HG02981 (cell line): Measurements from ENCODE around the gene C10orf90.
"Not testable (repeated sequence)": the region's sequence is repeated elsewhere in the genome, so short reads cannot be mapped to it uniquely, and the experiment has no call there.

Experiments
- ATAC-seq: cut with Tn5 transposase; IDR thresholded peaks from one replicate; pipeline ENCODE4 v1.9.1; 2021; ENCODE audit warnings: mild to moderate bottlenecking, moderate library complexity; ENCODE audit not compliant: unreplicated experiment

Gene C10orf90

GRCh38 chr10:126558881-126559280 is 111.6 kb downstream of the C10orf90 start:
- ATAC-seq, result no peak

GRCh38 chr10:126551202-126551601 is 119.3 kb downstream of the C10orf90 start:
- ATAC-seq, result no peak

GRCh38 chr10:126550586-126550985 is 119.9 kb downstream of the C10orf90 start:
- not testable (repeated sequence) for ATAC-seq

GRCh38 chr10:126549344-126549743 is 121.1 kb downstream of the C10orf90 start:
- ATAC-seq, result no peak

DNA sequence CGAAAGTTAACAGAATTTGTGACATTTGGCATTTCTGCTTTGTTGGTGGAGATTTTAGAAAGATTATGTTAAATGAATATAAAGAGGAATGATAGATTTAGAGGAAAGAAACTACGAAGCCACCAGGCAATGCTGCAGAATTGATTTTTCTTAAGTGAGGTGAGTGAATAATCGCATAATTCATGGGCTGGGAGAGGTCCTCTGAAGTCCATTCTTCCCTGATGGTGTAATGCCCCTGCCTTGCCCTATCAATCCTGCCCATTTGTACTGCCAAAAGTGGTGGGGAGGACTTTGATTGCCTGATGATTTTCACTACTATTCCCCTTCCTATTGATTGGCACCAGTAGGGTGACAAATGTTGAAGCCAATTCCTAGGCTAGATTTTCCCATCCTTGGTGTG is 125.9 kb downstream of the C10orf90 start:
- no peak for ATAC-seq

GRCh38 chr10:126538439-126539135 is 131.9 kb downstream of the C10orf90 start:
- no peak for ATAC-seq

- ATAC-seq, result no peak
These were observed 133.8 kb downstream of the C10orf90 start for GRCh38 chr10:126536656-126537055.

DNA sequence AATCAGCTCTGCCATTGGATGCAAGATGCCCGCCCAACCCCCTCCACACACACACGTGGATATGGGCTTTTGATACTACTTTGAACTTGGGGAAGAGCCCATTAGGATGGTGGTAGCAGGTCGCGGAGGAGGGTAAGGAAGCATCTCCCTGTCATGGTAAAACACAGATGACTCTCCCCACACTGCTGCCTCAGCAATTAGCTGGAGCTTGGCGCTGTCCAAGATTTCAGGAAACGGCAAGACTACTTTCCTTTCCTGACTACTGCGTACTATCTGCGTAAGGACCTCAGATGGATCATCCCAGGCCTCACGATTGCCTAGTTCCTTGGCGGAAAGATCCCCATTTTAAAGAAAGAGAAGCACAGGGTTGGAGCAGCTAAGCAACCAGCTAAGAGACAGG is 134.3 kb downstream of the C10orf90 start:
- no peak for ATAC-seq

DNA sequence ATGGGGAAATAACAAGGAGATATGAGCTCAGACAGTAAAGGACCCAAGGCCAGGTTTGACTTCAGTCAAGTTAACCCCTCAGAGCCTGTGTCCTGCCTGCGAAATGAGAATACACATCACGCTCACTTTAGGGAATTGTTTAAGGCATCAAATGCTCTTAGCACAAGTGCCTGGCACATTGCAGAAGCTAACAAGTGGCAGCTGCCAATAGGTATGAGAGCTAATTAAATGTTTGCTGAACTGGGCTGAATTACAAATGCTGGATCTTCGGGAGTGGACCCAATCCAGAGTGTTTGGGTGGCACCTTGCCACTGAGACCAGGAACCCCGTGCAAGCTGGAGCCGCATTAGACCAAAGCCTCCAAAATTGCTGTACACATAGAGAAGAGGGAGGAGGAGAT is 136.8 kb downstream of the C10orf90 start:
- no peak for ATAC-seq

GRCh38 chr10:126528315-126528835 is 142.1 kb downstream of the C10orf90 start:
- no peak for ATAC-seq

- ATAC-seq, result no peak
These were observed 142.7 kb downstream of the C10orf90 start for GRCh38 chr10:126527645-126528314.

GRCh38 chr10:126525326-126525725 is 145.2 kb downstream of the C10orf90 start:
- no peak for ATAC-seq

DNA sequence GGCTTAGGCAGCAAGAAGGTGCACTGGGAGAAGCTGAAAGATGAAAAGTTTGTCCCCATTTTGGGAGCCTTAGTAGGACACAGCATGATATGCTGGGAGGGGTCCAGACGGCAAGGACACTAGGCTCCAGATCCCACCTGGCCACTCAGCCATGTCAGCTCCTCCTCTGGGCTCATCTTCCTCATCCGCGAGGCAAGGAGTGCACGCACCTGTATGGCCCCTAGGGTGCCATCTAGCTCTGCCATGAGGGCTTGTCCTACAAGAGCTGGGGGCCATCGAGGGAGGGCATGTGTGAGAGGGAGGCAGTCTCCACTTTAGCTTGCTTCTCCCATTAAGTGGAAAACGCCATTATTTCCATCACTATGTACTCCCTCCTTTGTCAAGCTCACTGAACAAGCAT is 146.0 kb downstream of the C10orf90 start:
- no peak for ATAC-seq

GRCh38 chr10:126523071-126523470 is 147.4 kb downstream of the C10orf90 start:
- no peak for ATAC-seq

DNA sequence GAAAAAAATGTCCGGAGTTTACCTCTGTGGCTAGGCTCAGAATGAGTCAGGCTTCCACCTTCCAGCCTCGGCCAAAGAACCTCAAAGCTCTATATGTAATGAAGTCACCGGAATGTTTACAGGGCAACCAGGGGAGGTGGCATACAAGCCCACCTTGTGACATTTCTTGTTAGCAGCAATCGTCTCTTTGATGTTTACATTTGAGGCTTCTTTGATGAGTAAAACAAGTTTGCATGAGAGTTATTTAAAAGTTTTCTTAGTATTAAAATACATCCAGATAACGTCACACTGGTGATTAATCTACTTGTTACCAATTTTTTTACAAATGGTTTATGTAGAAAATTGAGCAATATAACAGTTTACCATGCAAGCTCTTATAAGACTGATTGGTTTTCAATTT is 149.1 kb downstream of the C10orf90 start:
- ATAC-seq, result no peak

DNA sequence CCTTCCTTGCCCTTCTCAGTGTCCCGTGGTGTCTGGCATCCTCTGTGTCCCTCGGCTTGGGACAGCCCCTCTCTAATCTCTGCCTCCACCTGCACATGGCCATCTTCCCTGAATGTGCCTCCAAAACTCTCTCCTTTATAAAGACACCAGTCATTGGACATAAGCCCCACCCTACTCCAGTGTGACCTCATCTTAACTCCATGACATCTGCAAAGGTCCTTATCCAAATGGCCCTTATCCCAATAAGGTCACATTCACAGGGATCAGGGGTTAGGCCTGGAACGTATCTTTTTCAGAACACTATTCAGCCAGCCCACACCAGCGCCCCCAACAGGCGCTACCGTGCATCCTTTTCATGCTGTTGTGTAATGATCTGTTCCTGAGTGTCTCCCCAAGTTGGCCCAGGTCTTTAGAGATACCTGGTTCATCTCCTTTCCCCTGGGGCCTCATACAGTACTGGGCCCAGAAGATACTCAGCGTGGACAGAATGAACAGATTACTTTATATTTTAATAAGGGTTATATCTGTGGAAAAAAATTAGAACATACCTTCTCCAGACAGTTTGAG is 149.7 kb downstream of the C10orf90 start:
- no peak for ATAC-seq

- no peak for ATAC-seq
These were observed 150.5 kb downstream of the C10orf90 start for GRCh38 chr10:126519992-126520391.

- ATAC-seq, result no peak
These were observed 151.3 kb downstream of the C10orf90 start for GRCh38 chr10:126519185-126519584.

- ATAC-seq, result no peak
These were observed 152.0 kb downstream of the C10orf90 start for GRCh38 chr10:126518218-126519080.

- no peak for ATAC-seq
These were observed 154.0 kb downstream of the C10orf90 start for GRCh38 chr10:126516515-126516914.

GRCh38 chr10:126511917-126512479 is 158.5 kb downstream of the C10orf90 start:
- no peak for ATAC-seq
